ENCODE data around the gene MAST3.

GRCh38 chr19:18183529-18183928 lies 86.0 kb downstream of the MAST3 start:
- TF ChIP-seq CTCF (conservative IDR thresholded peaks at IDR 0.05; ENCODE audit: low read length) (no peak), EZH2phosphoT487 (IDR thresholded peaks at IDR 0.05; ENCODE audit: borderline replicate concordance) (no peak)
